Type B pancreatic cell (in vitro differentiated cells): ENCODE measurements around the gene ATP4A. TPM values are rescaled to one million over a fixed set of nuclear protein-coding genes. Genes with fewer than 3 reads are reported as not detected.

ENCODE experiments used
- DNase-seq: peaks from one replicate; pipeline ENCODE4 v3.0.0; 2021; ENCODE audit warnings: mixed read lengths; ENCODE audit not compliant: unreplicated experiment; ENCODE audit errors: extremely low spot score
- H3K27ac Mint-ChIP-seq: 2 replicates; pipeline ENCODE4 v1.8.0; 2021; ENCODE audit warnings: mild to moderate bottlenecking, mixed read lengths
- H3K27me3 Mint-ChIP-seq: 2 replicates; pipeline ENCODE4 v1.8.0; 2021; ENCODE audit warnings: mixed read lengths
- H3K36me3 Mint-ChIP-seq: 2 replicates; pipeline ENCODE4 v1.8.0; 2021; ENCODE audit warnings: mixed read lengths
- H3K4me1 Mint-ChIP-seq: one replicate; pipeline ENCODE4 v1.8.0; 2021; ENCODE audit warnings: mixed read lengths; ENCODE audit not compliant: unreplicated experiment
- H3K4me3 Mint-ChIP-seq: 2 replicates; pipeline ENCODE4 v1.8.0; 2021; ENCODE audit warnings: mild to moderate bottlenecking, mixed read lengths
- H3K9me3 Mint-ChIP-seq: 2 replicates; pipeline ENCODE4 v1.8.0; 2021; ENCODE audit warnings: mixed read lengths
- long read RNA-seq: library from polyadenylated mRNA; unstranded; transcript quantifications from one replicate; pipeline ENCODE4 v2.0.0, GENCODE V29; 2020
- total RNA-seq: library from RNA; stranded (reverse); gene quantifications from 2 replicates; pipeline ENCODE4 v1.2.1, GENCODE V29; 2021; ENCODE audit warnings: low replicate concordance
- TF ChIP-seq, protein P1 (sequence below): fragments of 200-600 bp; sonication (generic); conservative IDR thresholded peaks from 2 replicates; pipeline ENCODE4 v1.5.0; 2021; ENCODE audit warnings: antibody characterized with exemption, mild to moderate bottlenecking

Gene ATP4A
- 1.3 and 16.8 TPM in 2 replicates for total RNA-seq
- long read RNA-seq, partial matches to known transcripts, result 0 of 1 reads
- long read RNA-seq, other reads (novel, unspliced or antisense), result 0 of 1 reads

- H3K36me3 Mint-ChIP-seq, result no peaks in the 10 kb centered on the region
- H3K27ac Mint-ChIP-seq, result no peak within 1 kb of the TSS
- no peaks in the 10 kb centered on the region for H3K9me3 Mint-ChIP-seq
- TF ChIP-seq, protein P1, sequence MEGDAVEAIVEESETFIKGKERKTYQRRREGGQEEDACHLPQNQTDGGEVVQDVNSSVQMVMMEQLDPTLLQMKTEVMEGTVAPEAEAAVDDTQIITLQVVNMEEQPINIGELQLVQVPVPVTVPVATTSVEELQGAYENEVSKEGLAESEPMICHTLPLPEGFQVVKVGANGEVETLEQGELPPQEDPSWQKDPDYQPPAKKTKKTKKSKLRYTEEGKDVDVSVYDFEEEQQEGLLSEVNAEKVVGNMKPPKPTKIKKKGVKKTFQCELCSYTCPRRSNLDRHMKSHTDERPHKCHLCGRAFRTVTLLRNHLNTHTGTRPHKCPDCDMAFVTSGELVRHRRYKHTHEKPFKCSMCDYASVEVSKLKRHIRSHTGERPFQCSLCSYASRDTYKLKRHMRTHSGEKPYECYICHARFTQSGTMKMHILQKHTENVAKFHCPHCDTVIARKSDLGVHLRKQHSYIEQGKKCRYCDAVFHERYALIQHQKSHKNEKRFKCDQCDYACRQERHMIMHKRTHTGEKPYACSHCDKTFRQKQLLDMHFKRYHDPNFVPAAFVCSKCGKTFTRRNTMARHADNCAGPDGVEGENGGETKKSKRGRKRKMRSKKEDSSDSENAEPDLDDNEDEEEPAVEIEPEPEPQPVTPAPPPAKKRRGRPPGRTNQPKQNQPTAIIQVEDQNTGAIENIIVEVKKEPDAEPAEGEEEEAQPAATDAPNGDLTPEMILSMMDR, result no peak
- no peak for DNase-seq
- H3K4me1 Mint-ChIP-seq, result no peaks in the 10 kb centered on the region
- no peak within 1 kb of the TSS for H3K4me3 Mint-ChIP-seq
- H3K27me3 Mint-ChIP-seq, result peaks cover 47% of the 10 kb centered on the region
These were observed at the start of gene ATP4A for GRCh38 chr19:35563207-35563829. ATP4A (minus strand) TSS chr19:35563658; CDS start chr19:35563629, 29 bp downstream.

- peak within 1 kb of the TSS; percentile 92 for H3K4me3 Mint-ChIP-seq
- peak within 1 kb of the TSS; percentile 90 for H3K27ac Mint-ChIP-seq
- H3K9me3 Mint-ChIP-seq, result peaks cover 4% of the 10 kb centered on the region
- H3K27me3 Mint-ChIP-seq, result no peaks in the 10 kb centered on the region
- TF ChIP-seq, protein P1, result no peak
- peaks cover 5% of the 10 kb centered on the region for H3K4me1 Mint-ChIP-seq
- H3K36me3 Mint-ChIP-seq, result no peaks in the 10 kb centered on the region
- peak; percentile 97 for DNase-seq
These were observed 49.3 kb upstream of the ATP4A start, which contains the start of gene HAUS5 for GRCh38 chr19:35612559-35613321. HAUS5 (plus strand) TSS chr19:35612735; CDS start chr19:35612795, 60 bp downstream.

- DNase-seq, result no peak
- Mint-ChIP-seq H3K36me3 (no peaks in the 10 kb centered on the region), H3K9me3 (peaks cover 8% of the 10 kb centered on the region), H3K27me3 (no peaks in the 10 kb centered on the region), H3K4me1 (peaks cover 5% of the 10 kb centered on the region), H3K4me3 (peak overlapping the region; percentile 92), H3K27ac (peak overlapping the region; percentile 90)
- TF ChIP-seq, protein P1, result peak; percentile 20
These were observed 48.7 kb upstream of the ATP4A start for GRCh38 chr19:35612224-35612558.

DNA sequence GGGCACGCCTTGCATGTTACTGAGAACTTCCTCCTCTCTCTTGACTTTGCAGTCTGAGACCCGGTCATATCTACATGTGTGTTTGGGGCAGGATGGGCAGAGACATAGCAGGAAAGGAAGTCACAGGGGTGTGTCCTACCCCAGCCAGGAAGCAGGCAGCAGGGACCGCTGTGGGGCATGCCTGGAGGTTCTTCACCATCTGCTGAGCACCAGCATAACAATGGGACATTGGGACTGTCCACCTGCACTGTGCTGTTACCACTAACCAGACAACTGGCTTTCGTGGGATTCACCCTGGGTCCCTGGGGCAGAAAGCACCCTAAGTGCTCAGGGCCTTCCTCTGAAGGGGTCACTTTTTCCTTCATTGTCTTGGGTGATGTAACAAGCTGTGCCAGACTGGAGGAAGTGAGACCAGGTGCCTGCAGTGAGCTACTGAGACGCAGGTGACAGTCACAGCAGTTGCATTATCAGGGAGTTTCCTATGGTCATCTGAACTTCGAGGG is 46.4 kb upstream of the ATP4A start:
- Mint-ChIP-seq H3K27ac (no peak overlapping the region), H3K4me3 (no peak overlapping the region), H3K36me3 (no peaks in the 10 kb centered on the region), H3K27me3 (no peaks in the 10 kb centered on the region), H3K9me3 (peaks cover 8% of the 10 kb centered on the region), H3K4me1 (peaks cover 5% of the 10 kb centered on the region)
- TF ChIP-seq, protein P1, result no peak
- DNase-seq, result no peak

GRCh38 chr19:35608251-35608650 is 44.8 kb upstream of the ATP4A start:
- DNase-seq, result no peak
- Mint-ChIP-seq H3K27me3 (no peaks in the 10 kb centered on the region), H3K4me3 (no peak overlapping the region), H3K27ac (no peak overlapping the region), H3K9me3 (peaks cover 8% of the 10 kb centered on the region), H3K4me1 (peaks cover 5% of the 10 kb centered on the region), H3K36me3 (no peaks in the 10 kb centered on the region)
- TF ChIP-seq, protein P1, result no peak
